HG03039 (cell line): Measurements from ENCODE around the gene BTF3L4.

Experiments used
- ATAC-seq: cut with Tn5 transposase; IDR thresholded peaks from one replicate; pipeline ENCODE4 v1.9.1; 2021; ENCODE audit warnings: mild to moderate bottlenecking, moderate library complexity; ENCODE audit not compliant: unreplicated experiment

BTF3L4 gene

GRCh38 chr1:52122384-52122783, 66.3 kb downstream of the BTF3L4 start:
- ATAC-seq, result no peak

GRCh38 chr1:52123622-52124021, 67.5 kb downstream of the BTF3L4 start:
- no peak for ATAC-seq

- ATAC-seq, result no peak
These were observed 69.8 kb downstream of the BTF3L4 start for GRCh38 chr1:52125736-52126359.

GRCh38 chr1:52127181-52128180, 71.4 kb downstream of the BTF3L4 start:
- ATAC-seq, result no peak

GRCh38 chr1:52139817-52140540, 83.9 kb downstream of the BTF3L4 start:
- ATAC-seq, result no peak
